Mesenteric fat pad (tissue), 1 donor: ENCODE measurements around the gene ZNF888. TPM values are rescaled to one million over a fixed set of nuclear protein-coding genes. Genes with fewer than 3 reads are reported as not detected.
"Not testable (repeated sequence)": the region's sequence is repeated elsewhere in the genome, so short reads cannot be mapped to it uniquely, and the experiment has no call there.

Experiments used
- DNase-seq: peaks from one replicate; pipeline ENCODE4 v3.0.0-alpha.2; 2020; ENCODE audit warnings: low spot score
- total RNA-seq: library from RNA; stranded (reverse); fragmentation: NEBNext Ultra II Directional; extraction: Animal tissue kit (Norgen Biotek cat#: 25700); gene quantifications from one replicate; pipeline ENCODE4 v1.2.1, GENCODE V29; 2021
- donor health status: DM: yes; HTN: yes; CAD: no.

Gene ZNF888
- total RNA-seq, 1 donor from 2014 or later: 2.6 TPM

- DNase-seq: no peak
These were observed 18.7 kb upstream of the ZNF888 start for GRCh38 chr19:52941941-52942385.

DNA sequence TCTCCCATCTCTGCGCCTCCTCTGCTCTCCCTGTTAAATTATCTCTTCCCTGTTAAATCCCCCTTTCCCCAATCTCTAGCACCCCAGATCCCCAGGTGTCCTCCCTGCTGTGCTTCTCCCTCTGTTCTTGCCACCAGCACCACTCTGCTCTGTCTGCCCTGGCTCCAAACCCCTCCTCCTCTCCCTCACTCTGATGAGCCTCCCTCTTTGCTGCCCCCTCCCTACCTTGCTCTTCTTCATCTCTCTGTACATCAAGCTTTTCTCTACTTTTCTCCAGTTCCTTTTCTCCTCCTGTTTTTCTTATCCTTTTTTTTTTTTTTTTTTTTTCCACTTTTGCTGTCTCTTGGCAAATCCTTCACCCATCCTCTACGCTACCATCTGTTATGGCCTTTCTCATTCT, 18.3 kb upstream of the ZNF888 start:
- not testable (repeated sequence) for DNase-seq

DNA sequence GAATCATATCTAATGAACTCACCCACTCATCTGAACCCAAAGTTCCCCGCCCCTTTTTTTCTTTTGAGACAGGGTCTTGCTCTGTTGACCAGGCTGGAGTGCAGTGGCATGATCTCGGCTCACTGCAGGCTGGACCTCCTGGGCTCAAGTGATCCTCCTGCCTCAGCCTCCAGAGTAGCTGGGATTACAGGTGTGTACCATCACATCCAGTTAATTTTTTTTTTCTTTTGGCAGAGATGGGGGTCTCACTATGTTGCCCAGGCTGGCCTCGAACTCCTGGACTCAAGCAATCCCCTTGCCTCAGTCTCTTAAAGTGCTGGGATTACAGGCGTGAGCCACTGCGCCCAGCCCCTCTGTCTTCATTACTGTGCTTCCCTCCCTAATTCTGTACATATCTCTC, 17.7 kb upstream of the ZNF888 start:
- DNase-seq: not testable (repeated sequence)

DNA sequence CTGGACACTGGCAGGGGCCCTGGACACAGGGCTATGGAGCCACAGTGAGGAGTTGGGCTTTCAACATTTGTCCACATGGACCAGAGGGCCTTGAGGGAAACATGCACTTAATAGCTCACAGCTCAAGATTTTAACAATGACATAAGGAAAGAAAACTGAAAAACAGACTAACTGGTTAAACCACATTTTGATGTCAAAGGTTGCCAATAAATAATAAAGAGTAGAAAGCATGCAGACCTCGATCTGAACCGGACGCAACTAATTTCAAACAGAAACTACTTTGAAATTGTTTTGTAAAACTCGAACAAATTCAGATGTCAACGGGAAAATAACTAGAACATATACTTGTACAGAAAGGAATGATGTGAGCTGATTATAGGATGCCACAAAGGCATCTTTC, 15.5 kb upstream of the ZNF888 start:
- no peak for DNase-seq

GRCh38 chr19:52936954-52937325, 13.7 kb upstream of the ZNF888 start:
- no peak for DNase-seq

GRCh38 chr19:52936151-52936953, 13.1 kb upstream of the ZNF888 start:
- DNase-seq: no peak

DNA sequence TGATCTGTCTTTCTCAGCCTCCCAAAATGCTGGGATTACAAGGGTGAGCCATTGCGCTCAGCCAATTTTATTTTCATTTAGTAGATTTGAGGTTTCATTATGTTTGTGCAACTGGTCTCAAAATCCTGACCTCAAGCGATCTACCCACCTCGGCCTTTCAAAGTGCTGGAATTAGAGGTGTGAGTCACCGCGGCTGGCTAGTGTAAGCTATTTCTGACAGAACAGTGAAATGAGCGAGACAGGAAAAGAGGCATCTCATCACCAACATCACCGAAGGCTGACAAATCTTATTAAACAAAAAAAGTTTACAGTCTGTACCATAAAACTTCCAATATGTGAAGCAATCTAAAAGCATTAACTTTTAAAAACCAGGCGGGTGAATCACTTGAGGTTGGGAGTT, 12.2 kb upstream of the ZNF888 start:
- no peak for DNase-seq

DNA sequence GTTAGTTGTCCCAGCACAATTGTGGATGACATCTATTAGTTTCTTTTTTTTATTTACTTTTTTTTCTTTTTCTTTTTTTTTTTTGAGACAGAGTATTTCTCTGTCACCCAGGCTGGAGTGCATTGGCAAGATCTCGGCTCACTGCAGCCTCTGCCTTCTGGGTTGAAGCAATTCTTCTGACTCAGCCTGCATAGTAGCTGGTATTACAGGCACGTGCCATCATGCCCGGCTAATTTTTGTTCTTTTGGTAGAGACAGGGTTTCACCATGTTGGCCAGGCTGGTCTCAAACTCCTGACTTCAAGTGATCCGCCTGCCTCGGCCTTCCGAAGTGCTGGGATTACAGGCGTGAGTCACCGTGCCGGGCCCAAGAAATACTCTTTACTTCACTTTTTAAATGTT, 1.4 kb upstream of the ZNF888 start:
- DNase-seq: not testable (repeated sequence)

GRCh38 chr19:52923778-52924593, 758 bp upstream of the ZNF888 start:
- DNase-seq: no peak

DNA sequence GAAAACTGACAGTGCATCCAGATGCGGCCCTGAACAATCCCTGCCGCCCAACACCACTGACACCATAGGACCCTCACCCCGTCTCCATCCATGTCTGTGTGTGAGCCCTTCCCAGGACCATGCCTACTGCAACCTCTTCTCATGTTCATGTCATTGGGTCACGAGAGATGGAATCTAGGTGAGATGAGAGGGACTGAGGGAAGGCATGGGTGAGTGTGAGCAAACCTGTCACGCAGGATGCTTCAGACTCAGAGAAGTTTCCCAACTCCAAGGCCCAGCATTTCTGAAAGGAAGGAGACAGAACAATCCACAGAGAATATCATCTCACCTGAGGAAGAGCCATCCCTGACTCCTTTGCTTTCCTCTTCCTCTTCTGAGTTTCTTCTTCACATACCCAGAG, 5.7 kb downstream of the ZNF888 start:
- no peak for DNase-seq

- peak; percentile 6 for DNase-seq
These were observed 12.6 kb downstream of the ZNF888 start for GRCh38 chr19:52910648-52911047.

GRCh38 chr19:52904052-52904780, 19.0 kb downstream of the ZNF888 start:
- DNase-seq: not testable (repeated sequence)

GRCh38 chr19:52901842-52902241, 21.4 kb downstream of the ZNF888 start:
- DNase-seq: no peak

- DNase-seq: not testable (repeated sequence)
These were observed 24.6 kb downstream of the ZNF888 start for GRCh38 chr19:52898596-52898995.

GRCh38 chr19:52898101-52898500, 25.1 kb downstream of the ZNF888 start:
- no peak for DNase-seq

DNA sequence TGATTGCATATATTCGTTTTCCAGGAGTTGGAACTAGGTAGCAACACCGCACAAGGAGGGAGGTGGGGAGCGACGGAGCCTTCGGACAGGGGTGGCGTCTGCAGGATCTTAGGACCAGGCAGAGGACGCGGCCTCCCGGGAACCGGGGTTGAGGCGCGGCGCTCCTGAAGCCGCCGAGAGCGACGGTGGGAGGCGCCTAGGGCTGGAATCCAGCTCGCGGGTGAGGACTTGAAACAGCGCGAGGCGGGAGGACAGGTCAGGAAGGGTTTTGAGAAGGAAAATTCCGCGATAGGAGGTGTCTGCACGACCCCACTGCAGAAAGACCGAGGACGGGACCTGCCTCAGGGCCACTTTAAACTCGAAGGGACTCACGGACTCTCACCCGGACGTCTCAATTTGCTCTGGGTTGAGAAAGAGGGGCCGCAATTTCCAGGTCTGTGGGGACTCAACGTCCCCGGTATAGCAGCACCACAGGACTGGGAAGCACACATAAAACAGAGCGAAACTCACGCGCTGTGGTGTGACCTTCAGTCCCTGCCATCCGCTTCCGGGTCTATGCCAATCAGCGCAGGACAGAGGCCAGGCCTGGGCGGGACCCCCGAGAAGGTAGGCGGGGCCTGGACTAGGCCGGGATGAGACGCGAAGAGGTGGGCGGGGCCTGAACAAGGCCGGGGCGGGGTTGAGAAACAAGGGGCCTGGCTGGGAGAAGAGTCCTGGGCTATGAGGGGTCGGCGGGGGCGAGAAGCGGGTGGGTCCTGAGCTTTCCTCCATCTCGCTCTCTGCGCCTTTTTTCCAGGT, 25.9 kb downstream of the ZNF888 start, which contains the start of gene ZNF320:
ZNF320 (minus strand) TSS at position 498 of the 798 bp plus-strand sequence. CDS start 7,380 bp downstream, outside the sequence.
- DNase-seq: peak; percentile 98

- DNase-seq: no peak
These were observed 26.6 kb downstream of the ZNF888 start for GRCh38 chr19:52896431-52897137.

GRCh38 chr19:52891336-52891735, 31.9 kb downstream of the ZNF888 start:
- no peak for DNase-seq

DNA sequence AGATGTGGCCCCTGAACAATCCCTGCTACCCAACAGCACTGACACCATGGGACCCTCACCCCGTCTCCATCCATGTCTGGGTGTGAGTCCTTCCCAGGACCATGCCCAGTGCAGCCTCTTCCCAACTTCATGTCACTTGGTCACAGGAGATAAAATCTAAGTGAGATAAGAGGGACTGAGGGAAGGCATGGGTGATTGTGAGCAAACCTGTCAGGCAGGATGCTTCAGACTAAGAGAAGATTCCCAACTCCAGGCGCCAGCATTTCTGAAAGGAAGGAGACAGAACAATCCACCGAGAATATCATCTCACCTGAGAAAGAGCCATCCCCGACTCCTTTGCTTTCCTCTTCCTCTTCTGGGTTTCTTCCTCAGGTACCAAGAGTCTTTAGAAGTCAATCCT, 33.3 kb downstream of the ZNF888 start:
- DNase-seq: no peak

GRCh38 chr19:52889076-52889475, 34.2 kb downstream of the ZNF888 start:
- no peak for DNase-seq
